Measurements from ENCODE around the gene POU6F2. TPM values are rescaled to one million over a fixed set of nuclear protein-coding genes. Genes with fewer than 3 reads are reported as not detected.

Gene POU6F2
- total and polyA plus RNA-seq, 12 donors = 0.03 to 0.31 (median 0.19) TPM; not detected in 9

GRCh38 chr7:39414224-39415035, 436.7 kb downstream of the POU6F2 start:
- WGBS, 4 donors = 1 to 2% (median 2%) methylated on average over 22 to 40 of the region's 40 CpGs
- peak in 4 of 7 donors; percentile 27 to 66 (median 34) for DNase-seq
- no peak overlapping the region for H3K27ac ChIP-seq
- no peaks in the 10 kb centered on the region for H3K36me3 ChIP-seq (replicated peaks in 1 of 2)
- peaks cover 4 to 9% of the 10 kb centered on the region in 2 donors for H3K4me1 ChIP-seq (replicated peaks in 1 of 2)
- no peak for TF ChIP-seq CTCF (IDR thresholded peaks at IDR 0.05)
- TF ChIP-seq POLR2A (IDR thresholded peaks at IDR 0.05) = no peak
- no peaks in the 10 kb centered on the region for H3K27me3 ChIP-seq
- peak overlapping the region in 3 of 4 donors; percentile 25 to 64 (median 47) for H3K4me3 ChIP-seq
- intact Hi-C loops (cut with DNase I) = no loop called here
- H3K9me3 ChIP-seq (replicated peaks in 1 of 3) = no peaks in the 10 kb centered on the region

GRCh38 chr7:39415091-39415787, 437.5 kb downstream of the POU6F2 start:
- intact Hi-C loops (cut with DNase I) = no loop called here

GRCh38 chr7:39416866-39417265, 439.2 kb downstream of the POU6F2 start:
- no peak overlapping the region for H3K27ac ChIP-seq
- H3K4me1 ChIP-seq (replicated peaks in 1 of 2) = peaks cover 4 to 9% of the 10 kb centered on the region in 2 donors
- no peak for TF ChIP-seq POLR2A (IDR thresholded peaks at IDR 0.05)
- no peak for TF ChIP-seq CTCF (IDR thresholded peaks at IDR 0.05)
- DNase-seq = no peak
- H3K27me3 ChIP-seq = no peaks in the 10 kb centered on the region
- intact Hi-C loops (cut with DNase I) = no loop called here
- WGBS, 4 donors = 71 to 81% (median 76%) methylated on average over 3 of the region's 3 CpGs
- no peaks in the 10 kb centered on the region for H3K9me3 ChIP-seq (replicated peaks in 1 of 3)
- H3K4me3 ChIP-seq = no peak overlapping the region
- no peaks in the 10 kb centered on the region for H3K36me3 ChIP-seq (replicated peaks in 1 of 2)

More at GRCh38 chr7:39415091-39415787, 437.5 kb downstream of the POU6F2 start:
- no peak for DNase-seq
- WGBS, 4 donors = 80 to 86% (median 85%) methylated on average over 13 of the region's 13 CpGs
- no peaks in the 10 kb centered on the region for H3K27me3 ChIP-seq
- H3K36me3 ChIP-seq (replicated peaks in 1 of 2) = no peaks in the 10 kb centered on the region
- peak overlapping the region in 1 of 4 donors; percentile 64 for H3K4me3 ChIP-seq
- H3K27ac ChIP-seq = no peak overlapping the region
- peaks cover 4 to 9% of the 10 kb centered on the region in 2 donors for H3K4me1 ChIP-seq (replicated peaks in 1 of 2)
- H3K9me3 ChIP-seq (replicated peaks in 1 of 3) = no peaks in the 10 kb centered on the region
- TF ChIP-seq CTCF (IDR thresholded peaks at IDR 0.05) (no peak), POLR2A (IDR thresholded peaks at IDR 0.05) (no peak)

- H3K9me3 ChIP-seq (replicated peaks in 1 of 3) = no peaks in the 10 kb centered on the region
- H3K4me1 ChIP-seq (replicated peaks in 1 of 2) = peaks cover 4 to 9% of the 10 kb centered on the region in 2 donors
- H3K27ac ChIP-seq = no peak overlapping the region
- H3K4me3 ChIP-seq = no peak overlapping the region
- no peak for TF ChIP-seq POLR2A (IDR thresholded peaks at IDR 0.05)
- intact Hi-C loops (cut with DNase I) = no loop called here
- H3K36me3 ChIP-seq (replicated peaks in 1 of 2) = no peaks in the 10 kb centered on the region
- H3K27me3 ChIP-seq = no peaks in the 10 kb centered on the region
- no peak for DNase-seq
- 77 to 94% (median 80%) methylated on average over 1 of the region's 1 CpG for WGBS, 4 donors
Observed at GRCh38 chr7:39417642-39418041, 439.9 kb downstream of the POU6F2 start.
